PFSK-1 (cell line): Measurements from ENCODE around the gene CYTL1.

Experiments
- FOXP2 ChIP-seq: optimal IDR thresholded peaks from 2 replicates; pipeline ENCODE3; 2011; ENCODE audit warnings: borderline replicate concordance, control low read depth, inconsistent platforms; ENCODE audit not compliant: insufficient read depth; ENCODE audit errors: extremely low read length, extremely low read depth
- POLR2AphosphoS5 ChIP-seq: IDR thresholded peaks from 2 replicates; pipeline ENCODE4 v1.6.1; 2012; ENCODE audit warnings: low read depth, mild to moderate bottlenecking, control low read depth, low read length, moderate library complexity
- REST ChIP-seq, 2 experiments: IDR thresholded peaks; 2 replicates each; pipeline versions ENCODE4 v1.6.1 to v1.8.0; 2011 to 2012; ENCODE audit warnings: low read depth in 2 of 2, low read length in 2 of 2, control low read depth in 1 of 2, inconsistent platforms in 1 of 2, mild to moderate bottlenecking in 1 of 2, moderate library complexity in 1 of 2; ENCODE audit not compliant: insufficient read depth in 1 of 2
- SIN3A ChIP-seq: IDR thresholded peaks from 2 replicates; pipeline ENCODE4 v1.6.1; 2012; ENCODE audit warnings: mild to moderate bottlenecking, low read length, moderate library complexity, borderline replicate concordance; ENCODE audit not compliant: insufficient read depth
- TAF1 ChIP-seq: IDR thresholded peaks from 2 replicates; pipeline ENCODE4 v1.6.1; 2012; ENCODE audit warnings: low read length, control low read depth, borderline replicate concordance; ENCODE audit not compliant: insufficient read depth

CYTL1 gene

GRCh38 chr4:5021546-5021945, 2.3 kb upstream of the CYTL1 start:
- TF ChIP-seq FOXP2: no peak
- no peak for TF ChIP-seq POLR2AphosphoS5
- TF ChIP-seq SIN3A: no peak
- no peak for TF ChIP-seq REST (IDR thresholded peaks at IDR 0.05; ENCODE audit: insufficient read depth in 1 of 2, low read depth in 2 of 2, low read length in 2 of 2)
- no peak for TF ChIP-seq TAF1

GRCh38 chr4:5020341-5020740, 1.1 kb upstream of the CYTL1 start:
- TF ChIP-seq TAF1: no peak
- TF ChIP-seq SIN3A: no peak
- TF ChIP-seq POLR2AphosphoS5: no peak
- TF ChIP-seq FOXP2: no peak
- no peak for TF ChIP-seq REST (IDR thresholded peaks at IDR 0.05; ENCODE audit: insufficient read depth in 1 of 2, low read depth in 2 of 2, low read length in 2 of 2)

- no peak for TF ChIP-seq SIN3A
- TF ChIP-seq FOXP2: no peak
Observed at GRCh38 chr4:5019796-5020195, 538 bp upstream of the CYTL1 start.

GRCh38 chr4:5018603-5019002, 655 bp downstream of the CYTL1 start:
- TF ChIP-seq REST (IDR thresholded peaks at IDR 0.05; ENCODE audit: insufficient read depth in 1 of 2, low read depth in 2 of 2, low read length in 2 of 2) (no peak), POLR2AphosphoS5 (no peak), SIN3A (no peak), TAF1 (no peak), FOXP2 (no peak)

- TF ChIP-seq POLR2AphosphoS5 (no peak), FOXP2 (no peak), SIN3A (no peak), TAF1 (no peak), REST (IDR thresholded peaks at IDR 0.05; ENCODE audit: insufficient read depth in 1 of 2, low read depth in 2 of 2, low read length in 2 of 2) (no peak)
Observed at GRCh38 chr4:5018096-5018495, 1.2 kb downstream of the CYTL1 start.
